T47D (cell line): ENCODE results near the gene TM2D3.
A peak's percentile ranks its signal among the peaks of the same experiment; 100 is the strongest.

Source experiments
- DNase-seq, 2 experiments: peaks; one replicate each; pipeline versions ENCODE4 v3.0.0 to v3.0.0-alpha.2; 2011 to 2012; ENCODE audit warnings: low read depth in 1 of 2, low spot score in 1 of 2
- JUND ChIP-seq: IDR thresholded peaks from 2 replicates; pipeline ENCODE4 v1.6.1; 2012; ENCODE audit warnings: low read depth
- in situ Hi-C: cut with HindIII; loops from 2 replicates; pipeline ENCODE4 v1.10.0; 2016; ENCODE audit warnings: low sequenced_read_pairs, low pct_unique_long_range_greater_than_20kb

The TM2D3 gene, protein sequence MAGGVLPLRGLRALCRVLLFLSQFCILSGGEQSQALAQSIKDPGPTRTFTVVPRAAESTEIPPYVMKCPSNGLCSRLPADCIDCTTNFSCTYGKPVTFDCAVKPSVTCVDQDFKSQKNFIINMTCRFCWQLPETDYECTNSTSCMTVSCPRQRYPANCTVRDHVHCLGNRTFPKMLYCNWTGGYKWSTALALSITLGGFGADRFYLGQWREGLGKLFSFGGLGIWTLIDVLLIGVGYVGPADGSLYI

GRCh38 chr15:101652098-101652785 lies at the start of gene TM2D3:
Gene TM2D3, minus strand, starts transcription at chr15:101652381. Its CDS starts 20 bp downstream, at chr15:101652361.
- DNase-seq = peak; percentile 92
- TF ChIP-seq JUND = no peak
- in situ Hi-C loops = no loop called here

- in situ Hi-C loops = no loop called here
- TF ChIP-seq JUND = no peak
- DNase-seq = no peak
Observed at GRCh38 chr15:101698314-101698713, 46.1 kb upstream of the TM2D3 start.

DNA sequence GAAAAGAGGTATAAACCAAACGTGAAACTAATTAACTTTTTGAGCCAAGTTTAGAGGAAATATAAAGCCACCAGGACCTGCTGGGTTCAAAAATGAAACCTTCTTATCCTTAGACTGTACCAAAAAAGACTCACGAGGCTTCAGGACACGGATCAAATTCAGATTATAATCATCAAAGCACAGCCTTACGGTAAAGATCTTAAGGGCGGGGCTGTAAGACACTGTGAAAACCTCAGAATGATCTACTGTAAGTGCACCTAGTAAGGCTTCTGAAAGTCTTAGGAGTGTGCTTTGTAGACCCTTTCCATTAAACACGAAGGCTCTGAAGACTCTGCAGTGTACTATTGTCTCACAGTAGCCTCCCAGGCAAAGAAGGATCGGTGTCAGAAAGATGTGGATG lies 45.3 kb upstream of the TM2D3 start:
- in situ Hi-C loops = no loop called here
- DNase-seq = no peak
- no peak for TF ChIP-seq JUND

DNA sequence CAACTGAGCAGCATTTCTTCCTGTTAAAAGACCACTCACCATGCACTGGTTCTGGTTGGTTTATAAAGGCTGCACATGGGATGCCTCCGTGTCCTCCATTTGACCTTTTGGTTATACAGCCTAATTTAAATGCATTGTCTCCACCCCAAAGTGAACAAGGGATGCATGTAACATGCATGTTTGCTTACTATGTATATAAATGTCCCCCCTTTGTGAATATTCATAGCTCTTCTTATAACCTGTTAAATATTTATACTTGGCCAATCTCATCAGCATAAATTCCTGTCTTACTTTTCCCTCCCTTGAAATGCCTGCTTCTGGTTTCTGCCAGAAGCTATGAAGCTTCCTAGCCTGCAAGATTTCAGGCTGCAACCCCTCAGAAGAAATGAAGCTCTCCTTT lies 44.6 kb upstream of the TM2D3 start:
- DNase-seq = no peak
- no peak for TF ChIP-seq JUND
- in situ Hi-C loops = no loop called here

GRCh38 chr15:101694261-101694660 lies 42.1 kb upstream of the TM2D3 start:
- in situ Hi-C loops = no loop called here
- no peak for TF ChIP-seq JUND

DNA sequence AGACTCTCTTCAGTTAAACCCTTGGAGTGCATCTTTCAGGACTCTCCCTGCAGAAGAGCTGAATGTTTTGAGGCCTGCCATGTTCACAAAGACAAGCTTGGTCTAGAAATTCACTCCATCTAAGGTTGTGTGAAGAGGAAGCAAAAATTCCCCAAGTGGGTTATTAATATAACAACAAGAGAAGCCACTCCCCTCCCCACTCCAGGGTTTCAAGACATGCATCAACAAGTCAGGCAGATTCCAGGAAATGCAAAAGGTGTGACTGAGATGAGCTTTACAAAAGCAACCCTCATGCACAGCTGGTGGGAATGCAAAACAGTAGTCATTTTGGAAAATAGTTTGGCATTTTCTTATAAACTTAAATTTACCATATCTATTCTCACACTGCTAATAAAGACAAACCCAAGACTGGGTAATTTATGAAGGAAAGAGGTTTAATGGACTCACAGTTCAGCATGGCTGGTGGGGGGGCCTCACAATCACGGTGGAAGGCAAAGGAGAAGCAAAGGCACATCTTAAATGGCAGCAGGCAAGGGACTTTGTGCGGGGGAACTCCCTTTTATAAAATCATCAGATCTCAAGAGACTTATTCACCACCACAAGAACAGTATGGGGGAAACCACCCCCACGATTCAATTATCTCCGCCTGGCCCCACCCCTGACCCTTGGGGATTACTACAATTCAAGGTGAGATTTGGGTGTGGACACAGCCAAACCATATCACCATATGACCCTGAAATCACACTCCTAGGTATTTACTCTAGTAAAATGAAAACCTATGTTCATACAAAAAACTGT lies 40.8 kb upstream of the TM2D3 start:
- no peak for DNase-seq
- in situ Hi-C loops = no loop called here
- no peak for TF ChIP-seq JUND

More at GRCh38 chr15:101694261-101694660, 42.1 kb upstream of the TM2D3 start:
- peak in 1 of 2 experiments; percentile 19 for DNase-seq

- DNase-seq = no peak
- in situ Hi-C loops = no loop called here
- TF ChIP-seq JUND = no peak
Observed at GRCh38 chr15:101689901-101690300, 37.7 kb upstream of the TM2D3 start.

DNA sequence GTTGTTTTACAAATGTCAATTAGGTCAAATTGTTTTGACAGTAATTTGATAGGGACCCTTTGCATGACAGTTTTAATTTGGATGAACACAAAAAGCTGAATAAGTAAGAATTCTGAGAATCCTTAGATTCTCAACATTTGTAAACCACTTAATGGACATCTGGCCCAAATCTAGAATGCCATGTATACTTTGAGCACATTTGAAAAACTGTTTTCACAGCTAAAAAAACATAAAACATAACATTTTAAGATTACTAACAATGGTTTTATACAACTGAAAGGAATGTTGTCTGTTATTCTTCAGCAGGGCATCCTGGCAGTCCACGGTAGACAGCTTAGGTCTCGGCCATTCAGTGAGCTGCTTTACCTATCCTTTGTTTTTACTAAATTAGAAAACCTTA lies 34.5 kb upstream of the TM2D3 start:
- TF ChIP-seq JUND = no peak
- in situ Hi-C loops = no loop called here
- no peak for DNase-seq

GRCh38 chr15:101684877-101685276 lies 32.7 kb upstream of the TM2D3 start:
- no peak for TF ChIP-seq JUND
- no peak for DNase-seq
- in situ Hi-C loops = no loop called here

GRCh38 chr15:101684384-101684783 lies 32.2 kb upstream of the TM2D3 start:
- DNase-seq = no peak
- in situ Hi-C loops = no loop called here
- no peak for TF ChIP-seq JUND

DNA sequence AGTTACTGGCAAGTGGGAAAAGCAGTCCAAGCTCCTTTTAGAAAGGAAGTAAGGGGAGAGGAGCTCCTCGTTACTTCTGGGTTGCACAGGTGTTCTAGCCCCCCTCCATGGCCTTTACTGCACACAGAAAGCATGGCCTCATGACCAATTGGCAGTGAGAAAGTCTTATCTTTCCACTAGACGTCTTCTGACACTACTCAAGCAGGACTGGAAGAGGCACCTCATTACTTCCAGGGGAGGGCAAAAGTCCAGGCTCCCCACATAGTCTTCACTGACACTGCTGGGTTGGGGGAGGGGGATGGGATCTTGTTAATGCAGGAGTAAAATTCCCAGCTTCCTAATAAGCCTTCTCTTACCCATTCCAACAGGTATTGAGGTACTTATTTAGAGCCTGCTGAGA lies 27.6 kb upstream of the TM2D3 start:
- in situ Hi-C loops = no loop called here
- TF ChIP-seq JUND = no peak
- DNase-seq = no peak

- no peak for TF ChIP-seq JUND
- no peak for DNase-seq
- in situ Hi-C loops = no loop called here
Observed at GRCh38 chr15:101676921-101677329, 24.7 kb upstream of the TM2D3 start.
